Fibroblast of mammary gland (primary cell): ENCODE data around the gene TTF2.

ENCODE experiments used
- DNase-seq: peaks from one replicate; pipeline ENCODE4 v3.0.0-alpha.2; 2010; ENCODE audit warnings: low read depth
- H3K4me3 ChIP-seq: 2 replicates; pipeline ENCODE4 v1.5.1; 2011; ENCODE audit warnings: low read depth, mild to moderate bottlenecking, low read length, moderate library complexity; ENCODE audit not compliant: control insufficient read depth
- CTCF ChIP-seq: conservative IDR thresholded peaks from 2 replicates; pipeline ENCODE4 v1.5.1; 2011; ENCODE audit warnings: low read depth, low read length, inconsistent platforms; ENCODE audit not compliant: control insufficient read depth, insufficient read depth

TTF2 gene

GRCh38 chr1:117121589-117122329 is 61.6 kb downstream of the TTF2 start, which contains the start of gene TRIM45:
Gene TRIM45 (minus strand): TSS chr1:117121749. CDS start chr1:117121201, 548 bp downstream.
- peak within 1 kb of the TSS; percentile 87 for H3K4me3 ChIP-seq
- TF ChIP-seq CTCF = peak; percentile 64

GRCh38 chr1:117122330-117123025 is 62.4 kb downstream of the TTF2 start:
- no peak for TF ChIP-seq CTCF
- DNase-seq = no peak
- peak overlapping the region; percentile 87 for H3K4me3 ChIP-seq

More at GRCh38 chr1:117121589-117122329, 61.6 kb downstream of the TTF2 start, which contains the start of gene TRIM45:
- DNase-seq = peak; percentile 94

GRCh38 chr1:117123274-117123673 is 63.1 kb downstream of the TTF2 start:
- no peak for DNase-seq
- no peak for TF ChIP-seq CTCF
- no peak overlapping the region for H3K4me3 ChIP-seq

GRCh38 chr1:117124661-117125060 is 64.5 kb downstream of the TTF2 start:
- no peak overlapping the region for H3K4me3 ChIP-seq
- TF ChIP-seq CTCF = no peak
- DNase-seq = no peak

- H3K4me3 ChIP-seq = no peak overlapping the region
- no peak for TF ChIP-seq CTCF
- no peak for DNase-seq
Measured at GRCh38 chr1:117127795-117128194, 67.7 kb downstream of the TTF2 start.

GRCh38 chr1:117128323-117129079 is 68.4 kb downstream of the TTF2 start:
- TF ChIP-seq CTCF = peak; percentile 51
- peak; percentile 64 for DNase-seq
- H3K4me3 ChIP-seq = no peak overlapping the region
